ENCODE measurements around the gene RPL22.
A peak's percentile ranks its signal among the peaks of the same experiment; 100 is the strongest.

The RPL22 gene
- total RNA-seq: 49.3 to 85.6 (median 67.8) reads per million in 4 experiments

DNA sequence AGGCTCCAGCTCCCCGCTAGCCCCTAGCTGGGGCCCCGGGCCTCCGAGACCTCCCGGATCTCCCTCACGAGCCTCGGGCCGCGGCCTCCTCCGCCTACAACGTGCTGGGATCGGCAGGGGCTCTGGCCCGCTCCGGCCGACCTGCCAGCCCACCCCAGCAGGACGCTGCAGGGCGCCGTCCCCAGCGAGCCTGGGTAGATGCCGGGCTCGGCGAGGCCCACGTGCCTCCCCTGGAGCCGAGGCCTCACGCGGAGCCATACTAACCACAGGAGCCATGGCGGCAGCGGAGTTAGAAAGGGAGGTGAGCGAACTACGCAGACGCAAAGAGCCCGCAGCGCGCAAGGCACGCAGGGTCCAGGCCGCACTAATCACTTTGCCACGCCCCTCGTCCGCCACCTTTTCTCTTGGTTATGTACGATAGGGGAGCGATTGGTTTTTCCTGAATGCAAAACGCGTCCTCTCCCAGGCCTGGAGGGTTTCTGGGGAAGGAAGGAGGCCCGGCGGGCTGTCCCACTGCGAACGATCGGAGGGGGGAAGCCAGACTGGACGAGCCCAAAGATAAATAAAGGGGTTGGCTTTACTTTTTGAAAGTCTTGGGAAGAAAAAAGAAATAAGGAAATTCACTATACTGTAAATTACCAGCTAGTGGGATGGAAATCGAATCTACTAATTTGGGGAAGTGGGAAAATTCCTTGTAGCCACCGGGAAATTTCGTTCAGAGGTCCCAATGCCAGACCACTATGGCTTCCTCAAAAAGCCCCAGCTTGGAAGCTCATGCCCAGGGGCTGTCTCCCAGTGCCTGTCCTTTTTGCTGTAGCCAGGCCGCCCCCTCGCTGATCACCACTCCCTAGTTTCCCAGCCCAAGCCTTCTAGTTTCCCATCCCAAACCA lies at the start of gene RPL22:
Gene RPL22 (minus strand): TSS at position 298 of the 890 bp plus-strand sequence. CDS start 22 bp downstream, at position 276.
- peak; percentile 88 for DNase-seq

GRCh38 chr1:6248161-6248776 lies 48.9 kb upstream of the RPL22 start:
- DNase-seq: no peak

GRCh38 chr1:6247651-6248050 lies 48.3 kb upstream of the RPL22 start:
- DNase-seq: no peak

- DNase-seq: peak; percentile 69
These were observed 47.4 kb upstream of the RPL22 start for GRCh38 chr1:6246497-6247467.

DNA sequence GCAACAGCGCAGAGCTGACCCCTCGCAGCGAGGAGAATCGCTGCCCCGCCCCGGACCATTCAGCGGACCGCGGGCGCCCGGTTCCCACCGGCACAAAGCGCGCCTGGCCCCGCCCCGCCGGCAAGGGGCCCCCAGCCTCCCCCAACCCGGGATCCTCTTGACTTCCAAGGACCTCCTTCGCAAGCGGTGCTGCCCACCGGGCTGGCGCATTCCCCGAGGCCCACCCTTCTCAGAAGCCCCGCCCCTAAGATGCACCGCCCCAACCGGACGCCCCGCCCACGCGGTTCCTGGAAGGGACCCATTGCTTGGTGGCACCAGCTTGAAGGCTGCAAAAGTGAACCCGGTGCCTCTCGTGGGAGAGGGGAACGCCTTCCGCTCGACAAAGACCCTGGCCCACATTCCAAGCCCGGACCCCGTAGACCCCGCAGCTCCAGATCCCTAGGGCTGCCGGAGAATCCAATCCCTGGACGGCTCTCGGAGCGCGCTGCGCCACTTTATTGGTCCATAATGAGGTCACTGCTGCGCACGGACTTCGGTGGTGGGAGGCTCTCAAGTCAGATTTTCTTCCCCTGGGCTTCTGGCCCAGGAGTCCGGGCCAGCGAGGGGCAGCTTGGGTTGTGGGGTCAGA lies 46.6 kb upstream of the RPL22 start:
- DNase-seq: peak; percentile 29

DNA sequence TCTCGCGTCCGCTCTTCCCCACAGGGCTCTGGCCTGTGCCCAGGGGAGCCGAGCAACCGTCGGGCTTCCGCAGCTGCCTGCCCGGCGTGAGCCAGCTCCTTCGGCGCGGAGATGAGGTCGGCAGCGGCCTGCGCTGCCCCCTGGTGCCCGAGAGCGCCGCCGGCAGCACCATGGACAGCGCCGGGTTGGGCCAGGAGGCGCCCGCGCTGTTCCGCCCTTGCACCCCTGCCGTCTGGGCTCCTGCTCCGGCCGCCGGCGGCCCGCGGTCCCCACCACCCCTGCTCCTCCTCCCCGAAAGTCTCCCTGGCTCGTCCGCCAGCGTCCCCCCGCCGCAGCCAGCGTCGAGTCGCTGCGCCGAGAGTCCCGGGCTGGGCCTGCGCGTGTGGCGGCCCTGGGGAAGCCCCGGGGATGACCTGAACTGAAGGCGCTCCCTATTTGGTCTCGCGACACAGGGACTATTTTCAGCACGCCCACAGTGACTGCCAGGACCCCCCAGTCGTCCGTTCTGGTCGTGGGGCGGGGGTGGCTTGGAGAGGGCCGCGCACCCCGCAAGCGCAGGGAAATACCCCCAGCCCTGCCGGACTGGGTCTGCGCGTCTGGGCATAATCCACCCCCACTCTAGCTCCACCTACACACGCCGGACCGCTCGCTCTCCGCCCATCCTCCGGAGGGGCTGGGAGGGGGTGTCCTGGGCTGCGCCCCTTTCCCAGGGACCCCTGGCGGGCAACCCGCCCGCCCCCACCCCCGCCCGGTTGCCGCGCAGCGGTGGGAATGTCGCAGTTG lies 45.9 kb upstream of the RPL22 start:
- peak; percentile 59 for DNase-seq

DNA sequence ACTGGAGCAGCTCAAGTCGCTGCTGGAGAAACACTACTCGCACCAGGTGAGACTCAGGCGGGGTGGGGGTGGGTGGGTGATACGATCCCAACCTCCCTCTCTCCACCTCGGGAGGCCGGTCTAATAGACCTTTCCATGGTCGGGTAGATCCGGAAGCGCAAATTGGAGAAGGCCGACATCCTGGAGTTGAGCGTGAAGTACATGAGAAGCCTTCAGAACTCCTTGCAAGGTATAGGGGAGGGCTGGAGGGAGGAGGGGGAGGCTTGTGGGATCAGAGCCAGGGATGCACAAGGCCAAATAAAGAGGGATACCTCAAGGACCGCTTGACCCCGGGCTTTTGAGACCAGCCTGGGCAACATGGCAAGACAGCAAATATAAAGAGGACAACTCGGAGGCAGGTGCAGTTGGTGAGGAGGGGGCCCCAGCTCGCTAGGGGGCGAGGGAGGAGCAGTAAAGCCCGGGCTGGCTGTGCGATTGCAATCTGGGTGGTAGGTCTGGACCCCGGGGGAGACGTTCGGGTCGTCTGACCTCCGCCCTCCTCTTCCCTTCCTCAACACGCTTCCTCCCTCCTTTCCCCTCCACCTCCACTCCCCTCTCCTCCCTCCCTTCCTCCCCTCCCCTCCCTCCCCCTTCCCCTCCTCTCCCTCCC lies 45.1 kb upstream of the RPL22 start:
- DNase-seq: no peak

DNA sequence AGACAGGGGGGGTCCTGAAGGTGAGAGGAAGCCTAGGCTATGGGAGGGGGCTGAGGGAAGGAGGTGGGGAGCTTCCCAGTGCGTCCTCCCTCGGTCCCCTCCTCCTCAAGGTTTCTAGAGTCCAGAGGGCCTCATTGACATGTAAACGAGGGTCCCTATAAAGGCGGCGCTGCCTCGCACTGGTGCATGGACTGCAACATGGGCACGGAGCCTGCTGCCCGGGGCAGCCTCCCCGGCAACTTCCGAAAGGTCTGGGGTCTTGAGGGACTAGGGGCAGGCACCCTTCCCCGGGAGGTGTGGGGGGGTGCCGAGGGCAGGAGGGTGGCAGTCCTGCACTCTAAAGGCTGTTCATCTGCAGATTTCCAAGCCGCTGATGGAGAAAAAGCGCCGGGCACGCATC lies 44.6 kb upstream of the RPL22 start, which contains the start of gene HES3:
Gene HES3 (plus strand): TSS at position 187 of the 400 bp plus-strand sequence. CDS start 187 bp downstream, at position 374.
- DNase-seq: no peak

- no peak for DNase-seq
These were observed 43.8 kb upstream of the RPL22 start for GRCh38 chr1:6243053-6243834.

GRCh38 chr1:6241887-6242740 lies 42.7 kb upstream of the RPL22 start:
- DNase-seq: no peak

DNA sequence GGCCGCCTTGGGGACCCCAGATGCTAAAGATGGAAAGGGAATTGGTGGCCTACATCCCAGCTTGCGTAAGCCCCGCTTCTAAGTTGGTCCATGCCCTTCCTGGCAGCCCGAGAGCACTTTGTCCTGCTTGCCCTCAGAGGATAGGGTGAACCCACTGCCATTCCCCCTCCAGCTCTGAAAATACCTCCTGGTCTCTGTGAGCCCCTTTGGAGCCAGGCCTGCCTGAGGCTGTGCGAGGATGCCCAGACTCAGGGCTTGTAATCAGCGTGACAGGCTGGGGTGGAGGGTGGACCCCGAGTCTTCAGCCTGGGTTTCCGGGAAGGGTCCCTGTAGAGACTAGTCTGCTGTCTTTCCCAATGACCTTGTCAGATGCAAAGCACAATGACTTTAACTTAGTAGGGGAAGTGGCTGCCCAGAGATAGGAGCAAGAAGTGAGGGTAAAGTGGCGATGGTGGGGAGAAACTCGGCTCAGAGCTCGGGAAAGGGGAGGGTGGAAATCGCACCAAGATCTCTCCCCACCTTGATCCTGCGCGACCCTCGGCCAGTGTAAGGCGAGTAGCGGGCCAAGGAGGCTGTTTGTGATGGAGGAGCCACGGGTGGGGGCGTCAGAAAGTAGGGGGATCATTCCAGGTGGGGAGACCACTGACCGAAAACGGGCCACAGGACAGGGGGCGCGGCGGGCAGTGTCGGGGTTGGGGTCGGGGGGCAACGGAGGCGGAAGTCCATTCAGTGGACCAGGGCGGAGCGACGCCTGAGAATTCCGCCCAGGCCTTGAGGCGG lies 41.9 kb upstream of the RPL22 start:
- DNase-seq: no peak

GRCh38 chr1:6239950-6240768 lies 40.8 kb upstream of the RPL22 start:
- no peak for DNase-seq

DNA sequence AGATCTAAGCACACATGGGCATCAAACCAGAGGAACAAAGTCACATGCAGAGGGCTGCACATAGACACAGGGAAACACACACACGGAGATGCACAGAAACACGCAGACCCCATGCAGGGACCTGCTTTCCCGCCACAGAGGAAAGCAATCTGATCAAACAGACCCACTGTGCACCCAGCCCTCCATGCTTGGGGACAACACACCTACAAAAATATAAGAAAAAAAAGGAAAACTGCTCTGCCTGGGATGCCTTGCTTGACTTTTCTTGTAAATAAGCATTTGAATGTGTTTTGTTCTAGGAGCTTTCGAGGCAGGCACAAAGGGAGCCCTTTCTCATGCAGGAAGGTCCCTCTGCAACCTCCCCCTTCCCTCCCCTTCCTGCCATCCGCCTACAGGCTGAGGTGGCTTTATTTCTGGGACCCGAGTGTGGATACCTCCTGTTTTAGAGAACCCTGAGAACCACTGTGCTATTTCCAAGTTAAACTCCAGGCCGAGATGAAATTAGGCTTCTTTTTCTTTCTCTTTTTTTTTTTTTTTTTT lies 39.9 kb upstream of the RPL22 start:
- DNase-seq: no peak

DNA sequence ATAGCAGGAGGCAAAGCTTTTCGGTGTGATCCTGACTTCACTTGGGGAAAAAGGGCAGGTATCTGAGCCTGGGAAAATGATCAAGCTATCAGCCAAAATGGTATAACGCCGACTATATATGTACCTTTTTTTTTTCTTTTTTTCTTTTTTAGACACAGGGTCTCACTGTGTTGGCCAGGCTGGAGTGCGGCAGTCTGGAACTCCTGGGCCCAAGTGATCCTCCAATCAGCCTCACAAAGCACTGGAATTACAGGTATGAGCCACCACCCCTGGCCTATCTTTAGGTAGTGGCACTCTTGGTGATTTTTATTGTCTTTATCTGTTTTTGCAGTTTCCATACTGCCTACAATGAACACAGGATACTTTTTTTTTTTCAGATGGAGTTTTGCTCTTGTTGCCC lies 37.7 kb upstream of the RPL22 start:
- no peak for DNase-seq

- no peak for DNase-seq
These were observed 35.9 kb upstream of the RPL22 start for GRCh38 chr1:6235296-6235677.

GRCh38 chr1:6234502-6235295 lies 35.3 kb upstream of the RPL22 start:
- no peak for DNase-seq
